HL-60/S4 treated with phorbol 12-myristate 13-acetate at 8.2 ng/mL for 4 days and 3 days (cell line): ENCODE results near the gene OR52E4.

Source experiments
- in situ Hi-C: fragments of 300-500 bp; cut with MboI; formaldehyde crosslinking; loops from 2 replicates; pipeline ENCODE4 v1.15.0; 2022; ENCODE audit warnings: low sequenced_read_pairs

The OR52E4 gene

DNA sequence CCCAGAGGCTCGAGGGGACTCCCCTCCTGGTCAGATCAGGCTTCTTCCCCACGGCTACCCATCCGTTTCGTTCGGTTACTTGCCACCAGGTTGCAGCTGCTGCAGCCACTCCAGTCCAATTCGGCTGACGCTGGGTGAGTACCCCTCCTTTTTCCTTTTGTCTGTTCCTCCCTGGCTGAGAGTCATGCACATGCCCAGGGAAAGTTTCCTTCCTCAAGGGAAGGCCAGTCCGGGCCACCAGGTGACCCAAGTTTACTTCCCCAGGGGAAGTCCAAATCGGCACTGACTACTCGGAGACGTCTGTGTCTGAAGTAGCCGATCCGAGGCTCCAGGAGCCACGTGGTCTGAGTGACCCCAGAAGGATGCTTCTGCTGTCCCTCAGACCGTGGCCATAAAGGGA is 48.4 kb downstream of the OR52E4 start:
- in situ Hi-C loops = no loop called here

DNA sequence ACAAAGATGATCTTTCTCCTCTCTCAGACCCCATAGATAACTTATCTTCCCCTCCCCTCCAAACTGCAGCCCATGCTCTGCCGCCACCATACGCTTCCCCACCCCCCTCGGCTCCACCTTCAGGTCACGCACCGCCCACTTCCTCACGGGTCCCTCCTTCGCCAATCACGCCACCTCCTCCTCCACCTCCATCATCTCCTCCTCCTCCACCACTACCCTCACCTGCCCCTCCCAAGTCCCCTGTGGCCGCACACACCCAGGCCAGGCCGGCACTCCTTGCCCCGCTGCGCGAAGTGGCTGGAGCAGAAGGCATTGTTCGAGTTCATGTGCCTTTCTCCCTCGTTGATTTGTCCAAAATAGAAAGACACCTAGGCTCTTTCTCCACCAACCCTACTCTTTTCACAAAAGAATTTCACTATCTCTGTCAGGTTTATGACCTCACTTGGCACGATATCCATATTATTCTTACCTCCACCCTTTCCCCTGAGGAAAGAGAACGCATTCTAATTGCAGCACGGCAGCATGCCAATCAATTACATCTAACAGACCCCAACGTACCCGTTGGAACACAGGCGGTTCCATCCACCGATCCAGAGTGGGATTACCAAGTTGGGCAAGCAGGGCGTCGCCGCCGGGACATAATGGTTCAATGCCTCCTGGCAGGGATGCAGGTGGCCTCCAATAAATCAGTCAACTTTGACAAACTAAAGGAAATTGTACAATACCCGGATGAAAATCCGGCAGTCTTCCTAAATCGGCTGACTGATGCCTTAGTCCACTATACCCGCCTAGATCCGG is 49.3 kb downstream of the OR52E4 start:
- in situ Hi-C loops = no loop called here

DNA sequence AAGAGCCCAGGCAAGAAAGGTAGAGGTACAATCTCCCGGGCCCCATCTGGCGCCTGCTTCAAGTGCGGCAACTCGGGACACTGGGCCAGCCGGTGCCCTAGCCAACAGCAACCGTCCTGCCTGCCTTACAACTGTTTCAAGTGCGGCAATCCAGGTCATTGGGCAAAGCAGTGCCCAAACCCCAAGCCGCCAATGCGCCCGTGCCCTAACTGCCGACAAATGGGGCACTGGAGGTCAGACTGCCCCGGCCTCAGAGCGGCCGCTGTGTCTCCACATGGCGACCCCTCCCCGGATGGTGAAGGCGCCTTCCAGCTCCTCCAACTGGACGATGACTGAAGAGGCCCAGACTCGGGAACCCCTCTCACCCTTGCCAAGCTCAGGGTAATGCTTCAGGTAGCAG is 50.2 kb downstream of the OR52E4 start:
- in situ Hi-C loops = no loop called here

DNA sequence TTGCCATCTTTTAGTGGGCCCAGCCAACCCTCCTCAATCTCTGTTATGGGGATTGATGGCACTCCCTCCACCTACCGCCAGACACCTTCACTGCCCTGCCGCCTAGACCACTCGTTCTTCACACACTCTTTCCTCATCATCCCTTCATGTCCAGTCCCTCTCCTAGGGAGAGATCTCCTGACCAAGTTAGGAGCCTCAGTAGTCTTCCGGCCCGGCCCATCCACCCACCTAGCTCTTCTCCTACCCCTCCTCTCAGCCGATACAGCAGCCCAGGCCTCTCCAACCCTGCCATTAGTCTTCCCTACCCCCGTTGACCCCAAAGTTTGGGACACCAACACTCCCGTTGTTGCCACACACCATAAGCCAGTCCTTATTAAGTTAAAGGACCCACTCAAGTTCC is 50.6 kb downstream of the OR52E4 start:
- in situ Hi-C loops = no loop called here

DNA sequence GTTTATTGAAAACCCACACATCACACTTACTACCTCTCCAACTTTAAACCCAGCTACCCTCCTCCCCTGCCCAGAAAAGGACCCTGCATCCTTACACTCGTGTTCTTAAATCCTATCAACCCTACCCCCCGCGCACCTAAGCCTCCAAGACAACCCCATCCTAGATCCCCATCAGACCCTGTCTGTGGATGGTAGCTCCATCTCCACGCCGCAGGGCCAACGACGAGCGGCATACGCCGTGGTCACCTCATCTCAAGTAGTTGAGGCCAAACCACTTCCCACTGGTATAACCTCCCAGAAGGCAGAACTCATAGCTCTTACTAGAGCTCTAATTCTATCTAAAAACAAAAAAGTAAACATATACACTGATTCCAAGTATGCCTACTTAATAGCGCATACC is 52.2 kb downstream of the OR52E4 start:
- in situ Hi-C loops = no loop called here

DNA sequence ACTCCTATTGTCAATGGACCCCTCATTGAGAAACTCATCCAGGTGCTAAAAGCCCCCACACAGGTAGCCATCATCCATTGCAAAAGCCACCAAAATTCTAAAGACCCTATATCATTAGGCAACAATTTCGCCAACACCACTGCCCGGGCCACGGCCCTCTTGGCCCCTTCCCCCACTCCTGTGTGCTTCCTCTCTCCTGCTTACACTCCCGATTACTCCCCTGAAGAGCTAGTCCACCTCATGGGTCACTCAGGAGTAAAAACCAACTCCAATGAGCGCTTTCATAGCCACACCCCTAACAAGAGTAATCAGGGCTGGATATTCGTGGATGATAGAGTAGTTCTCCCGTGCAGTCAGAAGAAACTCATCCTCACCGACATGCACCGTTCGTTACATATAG is 52.7 kb downstream of the OR52E4 start:
- in situ Hi-C loops = no loop called here
